ENCODE results near the gene PARP6. TPM values are rescaled to one million over a fixed set of nuclear protein-coding genes. Genes with fewer than 3 reads are reported as not detected.

PARP6 gene
- total RNA-seq, 6 experiments from 2014 or later: 7.9 to 23.0 (median 13.1) TPM

GRCh38 chr15:72318408-72318942 is 46.1 kb upstream of the PARP6 start:
- no peak for TF ChIP-seq POLR2A (IDR thresholded peaks at IDR 0.05)
- TF ChIP-seq CTCF (IDR thresholded peaks at IDR 0.05): no peak
- Histone ChIP-seq H3K36me3 (no peaks in the 10 kb centered on the region), H3K4me3 (no peak overlapping the region), H3K9me3 (no peaks in the 10 kb centered on the region), H3K4me1 (peaks cover 0 to 10% (median 0%) of the 10 kb centered on the region in 4 donors), H3K27me3 (no peaks in the 10 kb centered on the region), H3K27ac (no peak overlapping the region)
- intact Hi-C loops (cut with DNase I): loop anchor here in 1 of 2 donors (10.0 kb wide), 1 partner anchor 356 kb away; no protein-coding TSS in a partner anchor
- 47% methylated on average over 2 of the region's 2 CpGs for WGBS (ENCODE audit: insufficient coverage, low coverage, low lambda C conversion rate, missing lambda C conversion rate)
- ATAC-seq (no peak), DNase-seq (no peak)

GRCh38 chr15:72315706-72316370 is 43.5 kb upstream of the PARP6 start:
- intact Hi-C loops (cut with DNase I): loop anchor here in 1 of 2 donors (10.0 kb wide), 1 partner anchor 359 kb away; no protein-coding TSS in a partner anchor
- ATAC-seq (no peak), DNase-seq (no peak)
- WGBS (ENCODE audit: insufficient coverage, low coverage, low lambda C conversion rate, missing lambda C conversion rate): 44% methylated on average over 3 of the region's 6 CpGs
- H3K27me3 ChIP-seq: no peaks in the 10 kb centered on the region
- peaks cover 0 to 10% (median 0%) of the 10 kb centered on the region in 4 donors for H3K4me1 ChIP-seq
- H3K27ac ChIP-seq: no peak overlapping the region
- H3K4me3 ChIP-seq: no peak overlapping the region
- no peaks in the 10 kb centered on the region for H3K36me3 ChIP-seq
- no peaks in the 10 kb centered on the region for H3K9me3 ChIP-seq
- TF ChIP-seq POLR2A (IDR thresholded peaks at IDR 0.05): no peak
- TF ChIP-seq CTCF (IDR thresholded peaks at IDR 0.05): no peak

- no peaks in the 10 kb centered on the region for H3K27me3 ChIP-seq
- no peaks in the 10 kb centered on the region for H3K9me3 ChIP-seq
- TF ChIP-seq POLR2A (IDR thresholded peaks at IDR 0.05): no peak
- TF ChIP-seq CTCF (IDR thresholded peaks at IDR 0.05): no peak
- H3K4me3 ChIP-seq: no peak overlapping the region
- no peak for DNase-seq
- no peak overlapping the region for H3K27ac ChIP-seq
- intact Hi-C loops (cut with DNase I): loop anchor here in 1 of 2 donors (10.0 kb wide), 1 partner anchor 361 kb away; no protein-coding TSS in a partner anchor
- 100% methylated on average over 1 of the region's 2 CpGs for WGBS (ENCODE audit: insufficient coverage, low coverage, low lambda C conversion rate, missing lambda C conversion rate)
- no peak for ATAC-seq
- no peaks in the 10 kb centered on the region for H3K4me1 ChIP-seq
- no peaks in the 10 kb centered on the region for H3K36me3 ChIP-seq
These were observed 41.5 kb upstream of the PARP6 start for GRCh38 chr15:72313881-72314280.

- ATAC-seq: no peak
- intact Hi-C loops (cut with DNase I): loop anchor here in 1 of 2 donors (10.0 kb wide), 1 partner anchor 361 kb away; no protein-coding TSS in a partner anchor
- DNase-seq: no peak
- 80% methylated on average over 2 of the region's 2 CpGs for WGBS (ENCODE audit: insufficient coverage, low coverage, low lambda C conversion rate, missing lambda C conversion rate)
- TF ChIP-seq CTCF (IDR thresholded peaks at IDR 0.05): no peak
- no peak for TF ChIP-seq POLR2A (IDR thresholded peaks at IDR 0.05)
- H3K36me3 ChIP-seq: no peaks in the 10 kb centered on the region
- no peak overlapping the region for H3K4me3 ChIP-seq
- no peaks in the 10 kb centered on the region for H3K9me3 ChIP-seq
- H3K27ac ChIP-seq: no peak overlapping the region
- no peaks in the 10 kb centered on the region for H3K4me1 ChIP-seq
- no peaks in the 10 kb centered on the region for H3K27me3 ChIP-seq
These were observed 41.1 kb upstream of the PARP6 start for GRCh38 chr15:72313448-72313840.

Data from right lobe of liver (tissue), 6 donors.